Cardiac muscle cell (in vitro differentiated cells and primary cell): Measurements from ENCODE around the gene CFHR5. TPM values are rescaled to one million over a fixed set of nuclear protein-coding genes. Genes with fewer than 3 reads are reported as not detected.

Experiments
- DNase-seq, 2 donors: peaks; one replicate each; pipeline versions ENCODE4 v3.0.0 to v3.0.0-alpha.2; 2010 to 2017; ENCODE audit warnings: low read depth in 1 of 2, low spot score in 1 of 2
- H3K27ac ChIP-seq: fragments of 200-600 bp; sonication (generic); 2 replicates; pipeline ENCODE4 v1.5.1; 2016
- H3K27me3 ChIP-seq: fragments of 200-600 bp; sonication (generic); 2 replicates; pipeline ENCODE4 v1.6.0; 2016; ENCODE audit warnings: control low read depth
- H3K36me3 ChIP-seq: fragments of 200-600 bp; sonication (generic); 2 replicates; pipeline ENCODE4 v1.5.1; 2016; ENCODE audit warnings: control low read depth
- H3K4me1 ChIP-seq: fragments of 200-600 bp; sonication (generic); 2 replicates; pipeline ENCODE4 v1.8.1; 2017; ENCODE audit warnings: low read depth, mild to moderate bottlenecking, mixed run types
- H3K4me3 ChIP-seq: fragments of 200-600 bp; sonication (generic); 2 replicates; pipeline ENCODE4 v1.5.1; 2016; ENCODE audit warnings: mild to moderate bottlenecking
- H3K9me3 ChIP-seq: fragments of 200-600 bp; sonication (generic); 2 replicates; pipeline ENCODE4 v1.5.1; 2017; ENCODE audit warnings: low read depth, mild to moderate bottlenecking, control low read depth
- polyA plus RNA-seq: library from polyadenylated mRNA; unstranded; fragments of >200 nt; fragmentation: Nextera tagmentation; extraction: Ambion mirVana; gene quantifications from 2 replicates; pipeline ENCODE4 v1.2.1, GENCODE V29; 2016
- total RNA-seq: library from RNA; depleted of rRNA; stranded (reverse); fragments of >200 nt; gene quantifications from 2 replicates; pipeline ENCODE4 v1.2.3, GENCODE V29; 2016
- TF ChIP-seq, protein P1 (sequence below): IDR thresholded peaks from 2 replicates; pipeline ENCODE4 v1.5.1; 2012; ENCODE audit warnings: low read depth, mild to moderate bottlenecking, low read length

CFHR5 gene
- total and polyA plus RNA-seq, 2 experiments from 2014 or later: 0.39 TPM; not detected in 1

DNA sequence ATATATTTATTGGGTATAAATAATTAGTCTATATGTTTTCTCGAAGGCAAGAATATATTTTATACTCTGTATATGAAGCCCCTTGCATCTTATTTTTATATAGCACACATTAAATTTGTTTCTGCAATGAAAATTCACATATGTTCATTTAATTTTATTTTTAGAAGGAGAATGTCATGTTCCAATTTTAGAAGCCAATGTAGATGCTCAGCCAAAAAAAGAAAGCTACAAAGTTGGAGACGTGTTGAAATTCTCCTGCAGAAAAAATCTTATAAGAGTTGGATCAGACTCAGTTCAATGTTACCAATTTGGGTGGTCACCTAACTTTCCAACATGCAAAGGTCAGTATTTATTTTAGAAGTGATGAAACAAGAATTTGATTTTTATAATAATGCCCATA is 16.6 kb downstream of the CFHR5 start:
- Histone ChIP-seq H3K27ac (no peak overlapping the region), H3K27me3 (no peaks in the 10 kb centered on the region), H3K36me3 (no peaks in the 10 kb centered on the region), H3K4me3 (no peak overlapping the region), H3K9me3 (no peaks in the 10 kb centered on the region), H3K4me1 (peaks cover 7% of the 10 kb centered on the region)
- TF ChIP-seq, protein P1, sequence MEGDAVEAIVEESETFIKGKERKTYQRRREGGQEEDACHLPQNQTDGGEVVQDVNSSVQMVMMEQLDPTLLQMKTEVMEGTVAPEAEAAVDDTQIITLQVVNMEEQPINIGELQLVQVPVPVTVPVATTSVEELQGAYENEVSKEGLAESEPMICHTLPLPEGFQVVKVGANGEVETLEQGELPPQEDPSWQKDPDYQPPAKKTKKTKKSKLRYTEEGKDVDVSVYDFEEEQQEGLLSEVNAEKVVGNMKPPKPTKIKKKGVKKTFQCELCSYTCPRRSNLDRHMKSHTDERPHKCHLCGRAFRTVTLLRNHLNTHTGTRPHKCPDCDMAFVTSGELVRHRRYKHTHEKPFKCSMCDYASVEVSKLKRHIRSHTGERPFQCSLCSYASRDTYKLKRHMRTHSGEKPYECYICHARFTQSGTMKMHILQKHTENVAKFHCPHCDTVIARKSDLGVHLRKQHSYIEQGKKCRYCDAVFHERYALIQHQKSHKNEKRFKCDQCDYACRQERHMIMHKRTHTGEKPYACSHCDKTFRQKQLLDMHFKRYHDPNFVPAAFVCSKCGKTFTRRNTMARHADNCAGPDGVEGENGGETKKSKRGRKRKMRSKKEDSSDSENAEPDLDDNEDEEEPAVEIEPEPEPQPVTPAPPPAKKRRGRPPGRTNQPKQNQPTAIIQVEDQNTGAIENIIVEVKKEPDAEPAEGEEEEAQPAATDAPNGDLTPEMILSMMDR: no peak
- no peak for DNase-seq

DNA sequence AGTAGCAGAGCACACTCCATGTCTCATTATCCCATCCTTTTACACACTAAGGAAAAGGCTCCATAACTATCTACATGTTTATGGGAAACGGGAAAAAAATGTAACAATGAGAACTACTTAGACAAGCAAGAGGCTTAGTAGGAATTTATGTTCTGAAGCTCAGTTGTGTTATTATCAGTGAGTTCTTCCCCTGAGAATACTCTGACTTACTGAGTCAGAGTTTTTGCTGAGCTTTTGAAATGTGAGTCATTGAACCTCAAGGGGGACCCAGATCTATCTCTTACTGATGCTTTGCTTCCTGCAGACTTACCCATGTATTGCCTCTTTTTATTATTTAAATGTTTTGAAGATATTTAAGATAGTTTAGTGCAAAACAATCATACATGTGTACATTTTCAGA is 20.1 kb downstream of the CFHR5 start:
- Histone ChIP-seq H3K4me3 (no peak overlapping the region), H3K27me3 (no peaks in the 10 kb centered on the region), H3K36me3 (no peaks in the 10 kb centered on the region), H3K9me3 (no peaks in the 10 kb centered on the region), H3K27ac (no peak overlapping the region), H3K4me1 (peaks cover 3% of the 10 kb centered on the region)
- DNase-seq: peak in 1 of 2 donors; percentile 89
- TF ChIP-seq, protein P1: peak; percentile 19

DNA sequence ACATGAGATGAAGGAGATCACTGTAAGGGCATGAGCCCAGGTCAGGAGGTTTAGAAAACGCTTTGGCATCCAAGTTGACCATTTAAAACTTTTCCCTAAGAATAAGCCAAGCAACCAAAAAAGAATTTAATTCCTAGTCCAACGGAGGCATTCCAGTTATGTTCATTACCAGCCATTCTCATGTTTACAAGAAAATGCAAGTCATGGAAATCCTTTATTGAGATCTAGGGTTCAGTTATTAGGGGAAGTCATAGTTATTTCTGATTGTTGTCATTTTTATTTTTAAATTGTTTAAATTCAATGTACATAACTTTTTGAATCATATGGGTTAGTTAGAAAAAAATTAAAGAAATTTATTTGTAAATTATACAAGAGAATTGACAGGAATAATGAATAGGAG is 24.5 kb downstream of the CFHR5 start:
- Histone ChIP-seq H3K27me3 (no peaks in the 10 kb centered on the region), H3K4me3 (no peak overlapping the region), H3K36me3 (no peaks in the 10 kb centered on the region), H3K9me3 (no peaks in the 10 kb centered on the region), H3K27ac (no peak overlapping the region), H3K4me1 (no peaks in the 10 kb centered on the region)
- TF ChIP-seq, protein P1: no peak
- DNase-seq: no peak

DNA sequence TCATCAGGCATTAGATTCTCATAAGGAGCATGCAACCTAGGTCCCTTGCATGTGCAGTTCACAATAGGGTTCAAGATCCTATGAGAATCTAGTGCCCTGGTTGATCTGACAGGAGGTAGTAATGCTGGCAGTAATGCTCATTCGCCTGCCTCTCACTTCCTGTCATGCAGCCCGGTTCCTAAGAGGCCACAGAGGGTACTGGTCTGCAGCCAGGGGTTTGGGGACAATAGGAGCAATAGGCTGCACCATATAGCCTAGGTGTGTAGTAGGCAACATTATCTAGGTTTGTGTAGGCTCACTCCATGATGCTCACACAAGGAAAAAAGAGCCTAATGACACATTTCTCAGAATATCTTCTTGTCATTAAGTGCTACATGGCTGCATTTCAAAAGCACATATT is 25.8 kb downstream of the CFHR5 start:
- Histone ChIP-seq H3K4me3 (no peak overlapping the region), H3K27ac (no peak overlapping the region), H3K9me3 (no peaks in the 10 kb centered on the region), H3K36me3 (no peaks in the 10 kb centered on the region), H3K4me1 (no peaks in the 10 kb centered on the region), H3K27me3 (no peaks in the 10 kb centered on the region)
- DNase-seq: no peak
- TF ChIP-seq, protein P1: no peak

DNA sequence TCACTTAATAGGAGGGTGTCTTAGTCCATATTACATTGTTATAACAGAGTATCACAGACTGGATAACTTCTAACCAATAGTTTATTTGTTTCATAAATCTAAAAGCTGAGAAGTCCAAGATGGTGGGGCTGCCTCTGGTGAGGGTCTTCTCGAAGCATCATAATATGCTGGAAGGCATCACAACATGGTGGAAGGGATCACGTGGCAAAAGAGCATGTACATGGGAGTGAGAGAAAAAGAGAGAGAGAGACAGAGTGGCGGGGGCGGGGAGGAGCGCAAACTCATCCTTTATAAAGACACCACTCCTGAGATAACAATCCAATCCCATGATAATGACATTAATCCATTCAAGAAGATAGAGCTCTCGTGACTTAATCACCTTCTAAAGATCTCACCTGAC is 31.5 kb downstream of the CFHR5 start:
- TF ChIP-seq, protein P1: no peak
- no peaks in the 10 kb centered on the region for H3K4me1 ChIP-seq
- no peaks in the 10 kb centered on the region for H3K27me3 ChIP-seq
- no peaks in the 10 kb centered on the region for H3K36me3 ChIP-seq
- H3K4me3 ChIP-seq: no peak overlapping the region
- DNase-seq: no peak
- H3K9me3 ChIP-seq: no peaks in the 10 kb centered on the region
- no peak overlapping the region for H3K27ac ChIP-seq

DNA sequence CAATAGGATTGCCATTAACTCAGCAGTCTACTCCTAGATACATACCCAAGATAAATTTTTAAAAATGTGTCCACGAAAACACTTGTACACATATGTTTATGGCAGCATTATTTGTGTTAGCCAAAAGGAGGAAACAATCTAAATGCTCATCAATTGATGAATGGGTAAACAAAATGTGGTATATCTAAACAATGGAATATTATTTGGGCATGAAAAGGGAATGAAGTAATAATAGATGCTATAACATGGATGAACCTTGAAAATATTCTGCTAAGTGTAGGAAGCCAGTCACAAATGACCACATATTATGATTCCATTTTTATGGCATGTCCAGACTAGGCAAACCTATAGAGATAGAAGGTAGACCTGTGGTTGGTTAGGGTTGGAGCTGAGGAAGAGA is 34.3 kb downstream of the CFHR5 start:
- Histone ChIP-seq H3K4me3 (no peak overlapping the region), H3K4me1 (no peaks in the 10 kb centered on the region)
- TF ChIP-seq, protein P1: no peak

More for the DNA sequence above, 34.3 kb downstream of the CFHR5 start:
- Histone ChIP-seq H3K9me3 (no peaks in the 10 kb centered on the region), H3K27ac (no peak overlapping the region), H3K36me3 (no peaks in the 10 kb centered on the region), H3K27me3 (no peaks in the 10 kb centered on the region)
- DNase-seq: no peak
